Esophagus squamous epithelium (tissue), 5 donors: ENCODE results near the gene NUPR1. TPM values are rescaled to one million over a fixed set of nuclear protein-coding genes. Genes with fewer than 3 reads are reported as not detected.

Experiments
- DNase-seq: peaks from one replicate; lab custom pipeline; 2025; lab: John Stamatoyannopoulos, UW
- H3K27ac ChIP-seq, 4 donors: fragments of 200-600 bp; sonication (generic); one replicate each; pipeline ENCODE4 v1.5.1; 2016 to 2019; ENCODE audit warnings: mild to moderate bottlenecking in 1 of 4
- H3K27me3 ChIP-seq, 4 donors: fragments of 200-600 bp; sonication (generic); 1 replicate in 3 of 4; 2 replicates in 1 of 4; pipeline versions ENCODE4 v1.5.1 to v1.6.0; 2017 to 2021; ENCODE audit warnings: antibody characterized with exemption in 1 of 4
- H3K36me3 ChIP-seq, 3 donors: fragments of 200-600 bp; sonication (generic); one replicate each; pipeline ENCODE4 v1.5.1; 2016 to 2019
- H3K4me1 ChIP-seq, 3 donors: fragments of 200-600 bp; sonication (generic); one replicate each; pipeline ENCODE4 v1.5.1; 2017 to 2019
- H3K4me3 ChIP-seq, 4 donors: fragments of 200-600 bp; sonication (generic); 1 replicate in 3 of 4; 2 replicates in 1 of 4; pipeline ENCODE4 v1.5.1; 2016 to 2019; ENCODE audit warnings: mild to moderate bottlenecking in 2 of 4, moderate library complexity in 1 of 4
- H3K9me3 ChIP-seq, 3 donors: fragments of 200-600 bp; sonication (generic); one replicate each; pipeline ENCODE4 v1.5.1; 2016 to 2019
- POLR2A ChIP-seq, 4 donors: fragments of 450-650 bp; IDR thresholded peaks; one replicate each; pipeline ENCODE4 v1.6.1; 2017; ENCODE audit warnings: antibody characterized with exemption in 4 of 4, mild to moderate bottlenecking in 4 of 4, moderate library complexity in 3 of 4
- WGBS, 2 donors: methylation state at CpG; one replicate each; pipeline ENCODE4 v1.1.5; 2018; 5-methylcytosine and 5-hydroxymethylcytosine counted together
- intact Hi-C: fragments of 100-400 bp; cut with DNase I; formaldehyde crosslinking; loops from one replicate; pipeline ENCODE4 v1.15.0; 2022
- total RNA-seq, 4 donors: library from RNA; depleted of rRNA; stranded (reverse); fragments of >200 nt; gene quantifications; one replicate each; pipeline ENCODE4 v1.1.0, GENCODE V29; 2016
- TF ChIP-seq, protein P1 (sequence below), 6 experiments: fragments of 450-650 bp in 4 of 6; fragments of 200-600 bp in 2 of 6; sonication (generic) in 2 of 6; IDR thresholded peaks; one replicate each; pipeline ENCODE4 v1.5.1; 2016 to 2019; ENCODE audit warnings: antibody characterized with exemption in 6 of 6, mild to moderate bottlenecking in 4 of 6, moderate library complexity in 4 of 6
- donor health status: DM: yes; HTN: yes; CAD: no.

Gene NUPR1
- total RNA-seq, 4 donors from 2014 or later = 5.2 to 21.4 (median 15.0) TPM

DNA sequence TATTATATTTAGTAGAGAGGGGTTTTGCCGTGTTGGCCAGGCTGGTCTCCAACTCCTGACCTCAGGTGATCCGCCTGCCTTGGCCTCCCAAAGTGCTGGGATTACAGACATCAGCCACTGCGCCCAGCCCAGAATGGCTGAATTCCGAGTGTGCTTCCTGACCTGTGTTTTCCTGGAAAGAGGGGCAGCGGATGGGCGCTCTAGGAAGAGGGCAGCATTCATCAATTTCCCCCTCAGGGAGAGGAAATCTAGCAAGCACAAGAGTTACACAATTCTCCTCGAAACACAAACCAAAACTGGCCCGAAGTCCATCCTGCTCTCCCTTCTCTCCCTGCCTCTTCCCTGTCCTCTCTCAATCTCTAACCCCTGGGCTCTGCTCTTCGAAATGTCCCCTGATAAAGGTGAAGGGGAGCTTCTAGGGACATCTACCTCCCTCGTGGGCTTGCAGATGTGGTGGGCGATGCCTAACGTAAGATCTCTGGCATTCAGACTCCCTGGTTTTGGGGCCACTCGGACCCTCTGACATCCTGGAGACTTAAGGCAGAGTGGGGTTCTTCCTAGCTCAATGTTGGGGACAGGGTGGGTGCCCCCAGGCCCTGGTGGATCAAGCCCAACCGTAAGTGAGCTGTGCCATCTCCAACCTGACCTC is 33.2 kb downstream of the NUPR1 start:
- intact Hi-C loops = no loop called here
- Histone ChIP-seq H3K36me3 (no peaks in the 10 kb centered on the region), H3K4me3 (no peak overlapping the region), H3K4me1 (peaks cover 0 to 22% (median 8%) of the 10 kb centered on the region in 3 donors), H3K27me3 (peaks cover 0 to 12% (median 0%) of the 10 kb centered on the region in 4 donors), H3K9me3 (no peaks in the 10 kb centered on the region), H3K27ac (no peak overlapping the region)
- DNase-seq = no peak
- no peak for TF ChIP-seq POLR2A (IDR thresholded peaks at IDR 0.05)
- TF ChIP-seq, protein P1, sequence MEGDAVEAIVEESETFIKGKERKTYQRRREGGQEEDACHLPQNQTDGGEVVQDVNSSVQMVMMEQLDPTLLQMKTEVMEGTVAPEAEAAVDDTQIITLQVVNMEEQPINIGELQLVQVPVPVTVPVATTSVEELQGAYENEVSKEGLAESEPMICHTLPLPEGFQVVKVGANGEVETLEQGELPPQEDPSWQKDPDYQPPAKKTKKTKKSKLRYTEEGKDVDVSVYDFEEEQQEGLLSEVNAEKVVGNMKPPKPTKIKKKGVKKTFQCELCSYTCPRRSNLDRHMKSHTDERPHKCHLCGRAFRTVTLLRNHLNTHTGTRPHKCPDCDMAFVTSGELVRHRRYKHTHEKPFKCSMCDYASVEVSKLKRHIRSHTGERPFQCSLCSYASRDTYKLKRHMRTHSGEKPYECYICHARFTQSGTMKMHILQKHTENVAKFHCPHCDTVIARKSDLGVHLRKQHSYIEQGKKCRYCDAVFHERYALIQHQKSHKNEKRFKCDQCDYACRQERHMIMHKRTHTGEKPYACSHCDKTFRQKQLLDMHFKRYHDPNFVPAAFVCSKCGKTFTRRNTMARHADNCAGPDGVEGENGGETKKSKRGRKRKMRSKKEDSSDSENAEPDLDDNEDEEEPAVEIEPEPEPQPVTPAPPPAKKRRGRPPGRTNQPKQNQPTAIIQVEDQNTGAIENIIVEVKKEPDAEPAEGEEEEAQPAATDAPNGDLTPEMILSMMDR (IDR thresholded peaks at IDR 0.05) = no peak
- WGBS, 2 donors = 49 to 57% methylated on average over 9 to 11 of the region's 14 CpGs

DNA sequence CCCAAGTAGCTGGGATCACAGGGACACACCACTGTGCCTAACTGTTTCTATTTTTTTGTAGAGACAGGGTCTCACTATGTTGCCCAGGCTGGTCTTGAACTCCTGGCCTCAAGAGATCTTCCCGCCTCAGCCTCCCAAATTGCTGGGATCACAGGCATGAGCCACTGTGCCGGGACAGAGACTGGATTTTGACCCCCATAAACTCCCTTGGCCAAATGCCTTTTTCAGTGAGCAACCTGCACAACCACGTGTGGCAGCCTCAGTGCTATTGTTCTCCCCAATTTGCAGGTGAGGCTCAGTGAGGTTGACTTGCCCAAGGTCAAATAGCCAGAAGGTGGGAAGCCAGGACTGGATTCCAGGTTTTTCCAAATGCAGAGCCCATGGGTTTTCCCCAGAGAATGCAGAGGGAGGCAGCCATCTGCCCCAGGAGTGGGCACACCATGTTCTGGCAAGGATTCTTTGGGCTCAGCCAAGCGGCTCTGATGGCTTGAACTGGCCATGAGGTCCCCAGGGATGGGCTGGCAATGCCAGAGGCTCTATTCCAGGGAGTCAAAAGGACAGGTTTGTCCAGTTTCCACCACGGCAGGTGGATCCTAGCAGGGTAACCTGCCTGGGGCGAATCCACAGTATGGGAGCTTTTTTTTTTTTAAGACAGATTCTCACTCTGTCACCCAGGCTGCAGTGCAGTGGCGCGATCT is 33.9 kb downstream of the NUPR1 start:
- Histone ChIP-seq H3K4me1 (peaks cover 0 to 22% (median 8%) of the 10 kb centered on the region in 3 donors), H3K36me3 (no peaks in the 10 kb centered on the region), H3K4me3 (no peak overlapping the region), H3K27ac (no peak overlapping the region), H3K9me3 (no peaks in the 10 kb centered on the region), H3K27me3 (peaks cover 0 to 12% (median 0%) of the 10 kb centered on the region in 4 donors)
- 49 to 50% methylated on average over 5 to 8 of the region's 8 CpGs for WGBS, 2 donors
- TF ChIP-seq, protein P1 (IDR thresholded peaks at IDR 0.05) = no peak
- no peak for TF ChIP-seq POLR2A (IDR thresholded peaks at IDR 0.05)
- DNase-seq = no peak
- intact Hi-C loops = no loop called here

DNA sequence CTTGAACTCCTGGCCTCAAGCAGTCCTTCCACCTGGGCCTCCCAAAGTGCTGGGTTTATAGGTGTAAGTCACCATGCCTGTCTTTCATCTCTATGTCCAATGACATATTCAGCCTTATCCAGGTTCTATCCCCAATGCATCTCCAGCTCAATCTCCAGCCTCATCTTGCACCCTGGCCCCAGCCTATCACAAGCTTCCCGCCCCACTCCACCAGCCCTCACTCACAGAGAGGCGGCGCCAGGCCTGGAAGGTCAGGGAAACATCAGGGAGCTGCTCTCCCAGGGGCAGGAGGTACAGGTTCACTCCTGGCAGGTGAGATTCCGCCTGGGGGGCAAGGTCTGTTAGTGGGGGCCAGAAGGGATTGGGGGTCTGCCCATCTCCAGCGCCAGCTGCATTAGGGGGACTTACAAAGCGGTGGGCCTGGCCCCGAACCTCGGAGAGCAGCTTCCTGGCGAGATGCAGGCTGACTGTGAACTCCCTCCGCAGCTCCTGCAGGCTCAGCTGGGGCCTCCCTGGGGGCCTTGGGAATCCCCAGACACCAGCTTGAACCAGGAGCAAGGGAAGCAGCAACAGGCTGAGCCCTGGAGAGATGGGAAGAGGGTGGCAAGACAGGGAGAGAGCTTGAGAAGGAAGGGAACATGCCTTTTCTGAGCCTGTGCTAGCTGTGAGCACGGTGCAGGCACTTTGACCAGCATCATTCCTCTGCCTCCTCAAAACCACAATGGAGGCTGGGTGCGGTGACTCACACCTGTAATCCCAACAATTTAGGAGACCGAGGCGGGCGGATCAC is 35.1 kb downstream of the NUPR1 start:
- H3K27me3 ChIP-seq = peaks cover 0 to 12% (median 0%) of the 10 kb centered on the region in 4 donors
- H3K27ac ChIP-seq = no peak overlapping the region
- H3K9me3 ChIP-seq = no peaks in the 10 kb centered on the region
- intact Hi-C loops = no loop called here
- no peak overlapping the region for H3K4me3 ChIP-seq
- 58 to 67% methylated on average over 3 to 9 of the region's 15 CpGs for WGBS, 2 donors
- no peak for DNase-seq
- no peak for TF ChIP-seq POLR2A (IDR thresholded peaks at IDR 0.05)
- TF ChIP-seq, protein P1 (IDR thresholded peaks at IDR 0.05) = no peak
- H3K4me1 ChIP-seq = peaks cover 0 to 22% (median 8%) of the 10 kb centered on the region in 3 donors
- H3K36me3 ChIP-seq = no peaks in the 10 kb centered on the region

DNA sequence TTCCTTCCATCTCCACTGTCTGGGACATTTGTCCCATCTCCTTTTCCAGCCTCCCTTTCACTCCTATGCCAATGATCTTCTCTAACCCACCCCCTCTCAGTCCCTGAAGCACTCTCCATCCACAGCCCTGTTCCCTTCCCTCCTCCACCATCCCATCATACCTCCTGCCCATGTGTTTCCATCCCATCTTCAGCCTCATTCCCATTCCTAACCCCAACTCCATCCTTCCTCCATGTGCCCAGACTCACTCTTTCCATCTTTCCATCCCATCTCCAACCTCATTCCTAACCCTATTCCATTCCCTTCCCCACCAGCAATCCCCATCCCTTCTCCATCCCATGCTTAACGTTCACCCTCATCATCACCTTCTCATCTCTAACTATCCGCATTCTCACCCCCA is 36.5 kb downstream of the NUPR1 start:
- intact Hi-C loops = no loop called here
- Histone ChIP-seq H3K27me3 (peaks cover 0 to 6% (median 0%) of the 10 kb centered on the region in 4 donors), H3K4me3 (no peak overlapping the region), H3K9me3 (no peaks in the 10 kb centered on the region), H3K4me1 (peaks cover 0 to 20% (median 8%) of the 10 kb centered on the region in 3 donors), H3K27ac (no peak overlapping the region), H3K36me3 (no peaks in the 10 kb centered on the region)
- 63 to 71% methylated on average over 2 of the region's 2 CpGs for WGBS, 2 donors
- TF ChIP-seq POLR2A (IDR thresholded peaks at IDR 0.05) = no peak
- TF ChIP-seq, protein P1 (IDR thresholded peaks at IDR 0.05) = no peak
- no peak for DNase-seq
